Measurements from ENCODE around the gene PRKCG.
"Not testable (repeated sequence)": the region's sequence is repeated elsewhere in the genome, so short reads cannot be mapped to it uniquely, and the experiment has no call there.

The PRKCG gene

DNA sequence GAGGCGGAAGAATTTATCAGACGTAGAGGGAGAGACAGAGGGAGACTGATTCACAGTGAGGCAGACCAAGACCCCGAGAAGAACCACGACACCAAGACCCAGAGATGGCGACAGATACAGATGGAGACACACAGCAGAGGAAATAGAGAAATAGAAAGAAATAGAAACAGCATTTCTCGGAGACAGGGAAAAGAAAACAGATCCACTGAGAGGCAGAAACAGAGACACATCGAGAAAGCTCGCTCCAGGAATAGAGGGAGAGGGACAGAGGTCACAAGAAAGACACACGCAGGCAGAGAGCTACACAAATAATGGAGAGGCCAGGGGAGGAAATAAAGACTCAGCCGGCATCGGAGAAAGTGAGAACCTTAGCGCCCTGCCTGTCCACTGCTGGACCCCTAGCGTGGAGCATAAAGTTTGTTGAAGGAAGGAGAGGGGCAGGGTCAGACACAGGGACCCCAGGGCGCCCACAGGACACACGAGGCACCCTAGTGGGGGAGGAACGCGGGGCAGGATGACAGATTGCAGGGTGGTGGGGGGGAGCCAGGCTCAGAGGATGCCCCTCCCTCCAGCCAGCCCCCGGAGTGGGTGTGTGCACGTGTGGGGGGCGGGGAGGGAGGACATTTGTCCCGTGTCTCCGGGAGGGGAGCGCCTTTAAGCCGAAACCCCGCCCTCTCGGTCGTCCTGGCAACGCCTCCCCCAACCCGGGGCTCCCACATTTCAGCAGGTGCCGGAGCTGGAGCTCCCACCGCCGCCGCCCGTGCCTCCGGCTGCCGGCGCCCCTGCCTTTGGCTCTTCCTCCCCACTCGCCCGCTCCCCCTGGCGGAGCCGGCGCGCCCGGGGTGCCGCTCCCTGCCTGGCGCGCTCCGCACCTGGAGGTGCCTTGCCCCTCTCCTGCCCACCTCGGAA lies at the start of gene PRKCG:
Gene PRKCG (plus strand): TSS at position 716 of the 909 bp plus-strand sequence. CDS start 298 bp downstream, outside the sequence.
- DNase-seq, result no peak

DNA sequence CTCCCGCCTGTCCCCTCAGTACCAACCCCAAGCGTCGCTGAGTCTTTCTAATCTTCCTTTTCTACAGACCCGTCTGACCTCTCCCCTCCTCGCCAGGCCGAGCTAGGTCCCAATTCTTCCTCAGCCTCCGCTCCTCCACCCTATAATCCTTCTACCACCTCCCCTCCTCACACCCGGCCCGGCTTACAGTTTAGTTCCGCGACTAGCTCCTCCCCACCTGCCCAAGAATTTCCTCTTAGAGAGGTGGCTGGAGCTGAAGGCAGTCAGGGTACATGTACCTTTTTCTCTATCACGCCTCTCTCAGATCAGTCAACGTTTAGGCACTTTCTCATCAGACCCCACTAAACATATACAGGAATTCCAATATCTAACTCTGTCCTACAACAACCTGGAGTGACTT lies 49.1 kb upstream of the PRKCG start:
- DNase-seq, result not testable (repeated sequence)

DNA sequence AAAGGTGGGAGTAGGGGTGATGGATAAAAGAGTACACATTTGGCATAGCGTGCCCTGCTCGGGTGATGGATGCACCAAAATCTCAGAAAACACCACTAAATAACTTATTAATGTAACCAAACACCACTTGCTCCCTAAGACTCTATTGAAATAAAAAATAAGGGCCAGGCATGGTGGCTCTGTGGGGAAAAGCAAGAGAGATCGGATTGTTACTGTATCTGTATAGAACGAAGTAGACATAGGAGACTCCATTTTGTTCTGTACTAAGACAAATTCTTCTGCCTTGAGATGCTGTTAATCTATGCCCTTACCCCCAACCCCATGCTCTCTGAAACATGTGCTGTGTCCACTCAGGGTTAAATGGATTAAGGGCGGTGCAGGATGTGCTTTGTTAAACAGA lies 43.6 kb upstream of the PRKCG start:
- not testable (repeated sequence) for DNase-seq

GRCh38 chr19:53840241-53840640 lies 41.8 kb upstream of the PRKCG start:
- not testable (repeated sequence) for DNase-seq

GRCh38 chr19:53840914-53841313 lies 41.1 kb upstream of the PRKCG start:
- not testable (repeated sequence) for DNase-seq

GRCh38 chr19:53844849-53845246 lies 37.1 kb upstream of the PRKCG start:
- DNase-seq, result no peak

DNA sequence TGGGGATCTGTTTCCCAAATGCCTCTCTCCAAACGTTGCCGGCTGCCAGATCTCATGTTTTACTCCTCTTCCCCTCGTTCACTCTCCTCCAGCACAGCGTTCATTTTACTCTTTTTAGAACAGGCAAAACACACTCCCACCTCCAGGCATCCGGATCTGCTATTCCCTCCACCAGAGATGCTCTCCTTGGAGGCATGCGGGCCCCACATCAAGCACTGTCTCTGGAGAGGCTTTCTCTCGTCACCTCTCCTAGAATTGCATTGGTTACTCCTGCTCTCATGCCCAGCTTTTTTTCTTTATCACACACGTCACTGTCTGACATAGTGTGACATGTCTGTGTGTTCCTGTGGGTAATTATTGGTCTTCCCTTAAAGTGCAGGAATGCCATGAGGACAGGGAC lies 34.4 kb upstream of the PRKCG start:
- no peak for DNase-seq

- DNase-seq, result no peak
Observed at GRCh38 chr19:53849237-53849676, 32.7 kb upstream of the PRKCG start.

DNA sequence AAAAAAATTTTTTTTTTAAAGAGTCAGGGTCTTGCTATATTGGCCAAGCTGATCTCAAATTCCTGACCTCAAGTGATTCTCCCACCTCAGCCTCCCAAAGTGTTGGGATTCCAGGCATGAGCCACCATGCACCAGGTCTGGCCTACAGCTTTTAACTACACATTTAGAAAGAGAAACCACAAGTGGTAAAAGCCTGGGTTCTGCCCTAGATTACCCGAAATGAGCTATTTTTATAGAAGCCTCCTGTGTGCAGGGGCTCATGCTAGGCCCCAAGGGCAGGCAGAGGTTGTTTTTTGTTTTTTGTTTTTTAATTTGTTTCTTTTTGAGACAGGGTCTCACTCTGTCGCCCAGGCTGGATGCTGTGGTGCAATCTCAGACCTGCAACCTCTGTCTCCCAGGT lies 28.3 kb upstream of the PRKCG start:
- DNase-seq, result no peak

DNA sequence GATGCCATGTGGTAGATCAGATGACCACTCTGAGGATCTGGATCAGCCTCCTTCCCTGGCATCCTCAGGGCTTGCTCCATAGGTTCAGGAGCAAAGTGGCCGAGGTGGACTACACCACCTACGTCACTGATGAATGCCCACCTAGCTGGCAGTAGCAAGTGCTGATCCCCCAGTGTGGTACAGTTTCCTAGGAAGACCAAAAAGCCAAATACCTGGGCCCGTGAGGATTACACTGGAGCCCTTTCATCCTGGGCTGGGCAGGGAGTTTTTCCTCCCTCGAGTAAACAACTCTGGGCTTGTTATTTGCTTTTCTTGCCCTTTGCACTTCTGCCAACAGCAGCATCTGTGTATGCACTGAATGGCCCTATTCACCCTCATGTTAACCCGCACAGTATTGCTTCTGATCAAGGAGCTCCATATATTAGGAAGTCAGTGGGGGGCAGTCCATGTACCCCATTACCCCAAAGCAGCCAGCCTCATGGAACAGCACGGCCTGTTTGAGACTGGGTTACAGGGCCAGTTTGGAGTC lies 17.6 kb upstream of the PRKCG start:
- DNase-seq, result no peak

- no peak for DNase-seq
Observed at GRCh38 chr19:53865523-53865917, 16.5 kb upstream of the PRKCG start.

DNA sequence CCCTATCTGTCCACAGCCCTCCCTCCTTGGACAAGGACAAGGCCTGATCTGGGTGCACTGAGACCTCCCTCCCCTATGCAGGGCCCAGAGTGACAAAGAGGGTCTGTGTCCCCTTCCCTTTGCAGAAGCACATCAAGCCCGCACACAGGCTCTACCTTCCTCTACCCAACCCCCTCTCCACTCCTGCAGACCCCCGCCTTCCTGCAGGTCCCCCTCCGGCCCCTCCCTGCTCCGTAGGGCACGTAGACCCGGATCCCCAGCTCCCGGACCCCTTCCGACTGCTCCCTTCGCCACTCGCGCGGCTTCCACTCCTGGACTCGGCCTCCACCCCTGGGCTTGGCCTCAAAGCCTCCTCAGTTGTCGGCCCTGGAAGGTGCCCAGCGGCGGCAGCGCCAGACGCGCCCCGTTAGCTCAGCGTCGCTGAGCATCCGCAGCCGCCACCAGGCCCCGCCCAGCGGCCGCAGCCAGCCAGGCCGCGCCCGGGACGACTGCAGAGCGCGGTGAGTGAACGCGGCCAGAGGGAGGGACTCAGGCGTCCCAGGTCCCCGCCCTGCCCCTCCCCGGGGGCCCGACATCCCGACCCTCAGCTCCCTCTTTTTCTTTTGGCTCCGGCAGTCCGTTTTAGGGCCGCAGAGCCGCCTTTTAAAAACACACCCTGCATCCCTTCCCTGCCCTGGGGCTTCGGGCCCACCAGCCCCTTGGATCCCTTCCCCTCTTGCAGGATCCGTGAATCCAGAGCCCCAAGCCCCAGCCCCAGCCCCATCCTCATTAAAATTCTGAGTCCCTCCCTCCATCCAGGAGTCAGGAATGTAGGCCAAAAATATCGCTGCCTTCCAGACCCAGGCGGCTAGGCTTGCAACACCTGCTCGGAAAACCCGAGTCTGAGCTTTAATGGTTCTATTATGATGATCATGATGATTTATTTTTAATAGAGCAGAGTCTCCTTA lies 15.8 kb upstream of the PRKCG start:
- peak in 1 of 2 experiments; percentile 23 for DNase-seq

DNA sequence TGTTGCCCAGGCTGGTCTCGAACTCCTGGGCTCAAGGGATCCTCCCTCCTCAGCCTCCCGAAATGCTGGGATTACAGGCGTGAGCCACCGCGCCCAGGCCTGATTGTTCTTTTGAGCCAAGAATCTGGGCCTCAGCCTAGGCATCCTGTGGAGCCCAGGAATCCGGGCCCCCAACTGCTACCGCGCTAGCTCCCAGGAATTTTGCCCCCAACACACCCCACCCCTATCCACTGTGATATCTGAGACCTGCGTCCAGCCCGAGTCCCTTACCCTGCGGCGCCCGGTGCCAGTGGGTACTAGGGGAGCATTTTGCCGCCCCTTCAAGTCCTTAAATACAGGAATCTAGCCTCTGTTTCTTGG lies 15.2 kb upstream of the PRKCG start:
- DNase-seq, result no peak

- peak in 1 of 2 experiments; percentile 84 for DNase-seq
Observed at GRCh38 chr19:53867225-53868090, 14.5 kb upstream of the PRKCG start, which contains the start of gene MYADM. TSS of gene MYADM (plus strand) at chr19:53867883. CDS start at chr19:53873530, 5,647 bp downstream.

DNA sequence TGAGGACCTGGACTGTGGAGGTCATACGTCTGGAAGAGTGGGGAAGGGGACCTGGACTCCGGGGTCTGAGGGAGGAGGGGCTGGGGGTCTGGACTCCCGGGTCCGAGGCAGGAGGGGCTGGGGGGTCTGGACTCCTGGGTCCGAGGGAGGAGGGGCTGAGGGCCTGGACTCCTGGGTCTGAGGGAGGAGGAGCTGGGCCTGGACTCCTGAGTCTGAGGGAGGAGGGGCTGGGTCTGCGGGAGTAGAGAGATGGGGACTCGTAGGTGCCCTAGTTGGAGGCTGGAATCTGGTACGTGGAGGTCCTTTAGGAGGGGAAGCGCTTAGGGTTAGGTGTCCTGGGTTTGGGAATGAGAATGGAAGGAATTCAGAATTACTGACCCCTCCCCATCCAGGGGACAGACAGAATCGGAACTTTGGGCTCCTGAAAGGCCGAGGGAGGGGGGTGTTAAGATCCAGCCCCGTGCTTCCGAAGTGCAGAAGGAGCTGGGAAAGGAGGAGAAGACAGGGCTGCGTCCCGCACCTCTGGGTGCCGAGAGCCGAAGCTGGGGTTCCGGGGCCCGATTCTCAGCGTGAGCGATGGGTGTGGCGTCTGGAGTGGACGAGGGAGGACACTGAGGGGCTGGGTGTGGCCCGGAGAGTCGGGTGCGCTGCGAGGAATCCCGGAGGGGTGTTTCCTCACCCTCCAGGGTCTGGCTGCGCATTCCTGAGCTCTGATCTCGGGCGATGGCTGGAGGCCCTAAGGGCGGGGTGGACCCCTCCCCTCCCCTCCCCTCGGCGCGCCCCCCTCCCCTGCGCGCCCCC lies 13.7 kb upstream of the PRKCG start:
- no peak for DNase-seq

DNA sequence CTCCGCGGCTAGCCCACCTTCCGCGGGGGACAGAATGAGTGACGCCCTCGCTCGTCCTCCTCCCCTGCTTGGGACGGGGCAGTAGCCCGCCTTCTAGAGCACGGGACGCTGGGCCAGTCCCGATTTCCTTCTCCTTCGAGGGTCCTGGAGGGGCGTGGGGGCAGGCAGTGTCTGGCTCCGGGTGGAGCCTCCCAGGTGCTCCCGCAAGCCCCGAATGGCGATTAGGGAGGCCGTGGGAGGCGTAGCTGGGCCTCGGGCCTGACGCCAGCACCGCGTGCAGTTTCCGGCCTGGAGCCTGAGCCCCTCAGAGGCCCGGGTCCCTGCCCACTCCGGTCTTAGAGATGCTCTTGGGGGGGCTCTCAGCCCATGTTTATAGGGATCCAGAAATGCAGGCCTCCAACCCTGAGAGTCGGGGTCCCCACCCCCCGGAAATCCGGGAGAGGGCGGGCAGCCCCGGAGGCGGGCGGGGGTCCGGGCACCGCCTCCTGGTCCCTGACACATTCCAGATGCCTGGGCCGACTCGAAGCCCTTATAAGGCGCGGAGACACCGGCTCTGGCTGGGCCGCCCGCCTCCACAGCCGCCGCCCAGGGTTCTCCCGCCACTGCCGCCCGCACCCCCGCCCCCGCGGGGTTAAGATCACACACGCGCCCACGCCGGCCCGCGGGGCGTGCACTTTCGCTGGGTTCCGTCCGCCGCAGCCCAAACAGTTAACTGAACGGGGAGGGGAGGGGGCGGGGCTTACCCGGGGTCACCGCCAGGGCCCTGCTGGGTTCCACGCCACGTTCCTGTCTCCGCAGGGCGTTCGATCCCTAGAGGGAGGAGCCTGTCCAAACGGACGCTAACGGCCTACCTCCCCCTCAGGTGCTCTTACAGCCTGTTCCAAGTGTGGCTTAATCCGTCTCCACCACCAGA lies 12.8 kb upstream of the PRKCG start:
- peak in 1 of 2 experiments; percentile 65 for DNase-seq

DNA sequence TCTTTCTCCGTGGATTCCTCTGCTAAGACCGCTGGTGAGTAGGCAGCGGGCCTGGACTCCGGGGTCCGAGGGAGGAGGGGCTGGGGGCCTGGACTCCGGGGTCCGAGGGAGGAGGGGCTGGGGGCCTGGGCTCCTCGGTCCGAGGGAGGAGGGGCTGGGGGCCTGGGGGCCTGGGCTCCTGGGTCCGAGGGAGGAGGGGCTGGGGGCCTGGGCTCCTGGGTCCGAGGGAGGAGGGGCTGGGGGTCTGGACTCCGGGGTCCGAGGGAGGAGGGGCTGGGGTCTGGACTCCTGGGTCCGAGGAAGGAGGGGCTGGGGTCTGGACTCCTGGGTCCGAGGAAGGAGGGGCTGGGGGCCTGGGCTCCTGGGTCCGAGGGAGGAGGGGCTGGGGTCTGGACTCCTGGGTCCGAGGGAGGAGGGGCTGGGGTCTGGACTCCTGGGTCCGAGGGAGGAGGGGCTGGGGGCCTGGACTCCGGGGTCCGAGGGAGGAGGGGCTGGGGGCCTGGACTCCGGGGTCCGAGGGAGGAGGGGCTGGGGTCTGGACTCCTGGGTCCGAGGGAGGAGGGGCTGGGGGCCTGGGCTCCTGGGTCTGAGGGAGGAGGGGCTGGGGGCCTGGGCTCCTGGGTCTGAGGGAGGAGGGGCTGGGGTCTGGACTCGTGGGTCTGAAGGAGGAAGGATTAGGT lies 12.1 kb upstream of the PRKCG start:
- DNase-seq, result not testable (repeated sequence)

DNA sequence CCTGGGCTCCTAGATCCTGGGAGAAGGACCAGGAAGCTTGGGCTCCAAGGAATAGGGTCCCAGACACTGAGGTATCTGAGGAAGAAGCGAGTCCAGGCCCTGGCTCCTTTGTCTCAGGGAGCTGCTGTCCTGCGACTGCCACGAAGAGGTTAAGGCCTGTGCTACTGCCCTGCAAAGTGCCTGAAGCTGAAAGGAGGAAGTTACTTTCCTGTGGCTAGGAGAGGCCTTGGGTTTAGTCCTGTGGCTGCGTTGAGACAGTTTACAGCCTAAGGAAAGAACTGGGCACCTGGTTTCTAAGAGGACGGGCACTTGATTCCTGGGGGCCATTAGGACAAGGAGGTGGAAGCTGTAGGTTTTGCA lies 11.5 kb upstream of the PRKCG start:
- no peak for DNase-seq

- DNase-seq, result no peak
Observed at GRCh38 chr19:53871454-53871853, 10.5 kb upstream of the PRKCG start.

- no peak for DNase-seq
Observed at GRCh38 chr19:53872762-53873161, 9.2 kb upstream of the PRKCG start.

All from NCI-H446 (cell line).